VCaP (cell line): ENCODE results near the gene RARA.
"Not testable (repeated sequence)": the region's sequence is repeated elsewhere in the genome, so short reads cannot be mapped to it uniquely, and the experiment has no call there.

Experiments
- H3K27ac ChIP-seq: fragments of 450-650 bp; 2 replicates; pipeline ENCODE4 v1.5.1; 2017
- CTCF ChIP-seq: fragments of 450-650 bp; conservative IDR thresholded peaks from 2 replicates; pipeline ENCODE4 v1.5.1; 2017; ENCODE audit warnings: mild to moderate bottlenecking, moderate library complexity

The RARA gene

GRCh38 chr17:40301315-40301714 lies 7.7 kb upstream of the RARA start:
- peak; percentile 66 for TF ChIP-seq CTCF
- peak overlapping the region; percentile 7; the same call in 1 of the 2 replicates for H3K27ac ChIP-seq

- no peak overlapping the region for H3K27ac ChIP-seq
- peak; percentile 84 for TF ChIP-seq CTCF
Measured at GRCh38 chr17:40303009-40303657, 5.8 kb upstream of the RARA start.

- no peak for TF ChIP-seq CTCF
- no peak overlapping the region for H3K27ac ChIP-seq
Measured at GRCh38 chr17:40303708-40304551, 5.0 kb upstream of the RARA start.

GRCh38 chr17:40304552-40304863 lies 4.5 kb upstream of the RARA start:
- H3K27ac ChIP-seq, result not testable (repeated sequence)

- not testable (repeated sequence) for H3K27ac ChIP-seq
Measured at GRCh38 chr17:40304866-40305265, 4.1 kb upstream of the RARA start.

GRCh38 chr17:40306395-40306794 lies 2.6 kb upstream of the RARA start:
- no peak for TF ChIP-seq CTCF
- H3K27ac ChIP-seq, result no peak overlapping the region

GRCh38 chr17:40307001-40307730 lies 1.8 kb upstream of the RARA start:
- H3K27ac ChIP-seq, result no peak overlapping the region
- no peak for TF ChIP-seq CTCF

- TF ChIP-seq CTCF, result no peak
- H3K27ac ChIP-seq, result no peak overlapping the region
Measured at GRCh38 chr17:40307740-40308239, 1.2 kb upstream of the RARA start.
